Suppressor macrophage (primary cell): ENCODE data around the gene VPS39.

Experiments
- DNase-seq, 4 experiments: peaks; one replicate each; pipeline ENCODE4 v3.0.0-alpha.2; 2020 to 2022

Gene VPS39

GRCh38 chr15:42145546-42146455, 62.3 kb downstream of the VPS39 start:
- no peak for DNase-seq

DNA sequence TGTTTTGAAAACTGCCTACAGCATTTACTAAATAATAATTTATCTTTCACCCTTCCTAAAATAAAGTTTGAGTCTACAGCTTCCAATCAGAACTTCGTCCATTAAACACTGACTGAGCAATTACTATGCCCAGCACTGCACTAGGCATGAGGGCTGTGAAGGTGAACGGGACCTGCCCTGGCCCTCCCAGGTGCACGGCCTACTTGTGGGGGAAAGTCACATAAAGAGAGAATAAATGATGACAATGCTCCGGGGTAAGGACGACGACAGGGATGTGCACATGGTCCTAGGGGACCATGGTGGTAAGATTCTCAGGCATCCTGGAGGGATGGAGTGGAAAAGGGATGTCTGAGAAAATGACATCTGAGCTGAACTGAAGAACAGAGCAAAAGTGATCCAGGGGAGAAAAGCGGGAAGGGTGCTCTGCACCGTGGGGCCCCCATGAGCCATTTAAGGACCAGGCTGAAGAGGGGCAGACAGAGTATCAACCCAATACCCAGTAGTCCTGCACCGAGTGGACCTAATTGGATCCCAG, 63.2 kb downstream of the VPS39 start:
- no peak for DNase-seq

- DNase-seq: no peak
Observed at GRCh38 chr15:42143866-42144625, 64.1 kb downstream of the VPS39 start.

DNA sequence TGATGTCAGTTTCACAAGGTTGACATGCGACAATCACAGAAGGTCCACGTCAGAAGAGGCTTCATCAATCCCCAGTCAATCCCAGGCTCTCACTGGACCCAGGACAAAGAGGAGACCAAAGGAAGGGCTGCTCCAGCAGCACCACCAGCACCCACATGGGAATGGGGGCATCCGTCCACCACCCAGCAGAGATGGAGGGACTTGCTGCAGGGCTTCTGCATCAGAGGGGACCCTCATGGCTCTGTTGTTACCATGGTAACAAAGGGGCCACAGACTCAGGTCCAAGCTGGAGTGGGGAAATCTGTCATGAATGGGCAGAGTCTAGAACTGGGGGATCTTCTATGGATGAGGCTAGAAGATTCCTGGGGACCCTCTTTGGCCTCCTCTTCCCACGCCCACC, 64.7 kb downstream of the VPS39 start:
- no peak for DNase-seq

DNA sequence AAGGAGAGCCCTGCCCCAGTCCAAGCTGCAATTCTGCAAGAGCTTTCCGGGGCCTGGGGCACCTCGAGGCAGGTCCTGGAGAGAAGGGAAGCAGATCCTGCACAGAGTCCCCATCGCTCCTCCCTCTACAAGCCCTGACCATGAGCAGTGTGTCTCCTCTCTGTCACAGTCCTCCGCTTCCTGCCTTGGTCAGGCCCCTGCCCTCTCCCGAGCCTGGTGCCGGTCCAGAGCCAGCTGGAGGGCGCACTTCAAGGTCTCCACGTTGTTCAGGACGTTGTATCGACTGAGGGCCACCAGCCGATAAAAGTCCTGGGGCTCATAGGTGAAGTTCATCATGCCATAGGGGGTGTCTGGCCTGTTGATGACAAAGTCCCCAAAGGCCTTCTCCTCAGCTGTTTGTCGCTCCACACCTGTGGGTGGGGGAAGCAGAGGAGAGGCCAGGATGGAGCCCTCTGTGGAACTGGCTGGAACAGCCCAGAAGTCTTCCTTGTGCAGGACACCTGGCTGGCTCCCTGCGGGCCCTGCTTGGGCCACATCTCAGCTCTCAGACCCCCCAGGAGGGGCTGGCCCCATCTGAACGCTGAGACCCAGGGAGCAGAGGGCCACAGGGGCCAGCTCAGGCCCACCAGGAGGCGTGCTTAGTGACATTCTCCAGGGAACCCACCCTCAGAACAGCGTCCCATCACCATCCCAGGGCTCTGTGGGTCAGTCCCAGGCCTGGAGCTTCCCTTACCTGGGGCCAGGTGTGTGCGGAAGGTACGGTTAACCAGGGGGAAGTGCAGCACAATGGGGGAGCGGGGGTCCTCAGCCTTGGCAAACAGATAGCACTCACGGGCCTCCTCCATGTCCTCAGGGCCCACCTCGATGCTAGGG, 66.1 kb downstream of the VPS39 start:
- DNase-seq: no peak

GRCh38 chr15:42141246-42141645, 66.9 kb downstream of the VPS39 start:
- DNase-seq: no peak

DNA sequence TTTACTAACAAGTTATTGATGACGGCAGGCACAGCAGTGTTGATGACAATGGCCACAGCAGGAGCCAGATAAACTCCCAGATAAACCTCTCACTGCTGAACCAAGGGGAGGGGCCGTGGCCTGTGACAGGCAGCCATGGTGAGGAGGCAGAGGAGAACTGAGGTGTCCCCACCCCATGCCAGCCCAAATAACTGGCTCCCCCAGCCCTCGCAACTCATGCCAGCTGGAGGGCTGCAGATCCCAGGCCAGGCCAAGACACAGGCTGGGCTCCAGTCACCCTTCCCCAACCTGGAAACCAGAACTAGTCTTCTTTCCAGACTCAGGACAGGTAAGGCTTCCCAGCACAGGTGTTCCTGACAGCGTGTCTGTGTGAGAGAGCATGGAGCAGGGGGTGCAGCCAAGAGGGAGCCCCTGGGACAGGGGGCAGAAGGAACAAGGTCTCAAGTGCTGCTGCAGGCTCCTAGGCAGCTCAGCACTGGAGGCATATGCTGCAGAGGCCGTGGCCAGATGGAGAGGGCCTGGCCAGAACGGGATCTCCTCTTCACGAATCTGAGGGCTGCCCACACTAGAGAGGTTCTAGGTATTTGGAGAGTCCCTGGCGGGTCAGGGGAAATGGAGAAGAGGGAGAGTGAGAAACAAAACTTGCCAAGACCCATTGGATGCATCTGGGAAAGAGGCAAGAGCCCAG, 67.6 kb downstream of the VPS39 start:
- no peak for DNase-seq

GRCh38 chr15:42139596-42139995, 68.5 kb downstream of the VPS39 start:
- DNase-seq: peak in 3 of 4 experiments; percentile 21 to 42 (median 24)

GRCh38 chr15:42138968-42139386, 69.1 kb downstream of the VPS39 start:
- peak; percentile 40 to 71 (median 63) for DNase-seq

DNA sequence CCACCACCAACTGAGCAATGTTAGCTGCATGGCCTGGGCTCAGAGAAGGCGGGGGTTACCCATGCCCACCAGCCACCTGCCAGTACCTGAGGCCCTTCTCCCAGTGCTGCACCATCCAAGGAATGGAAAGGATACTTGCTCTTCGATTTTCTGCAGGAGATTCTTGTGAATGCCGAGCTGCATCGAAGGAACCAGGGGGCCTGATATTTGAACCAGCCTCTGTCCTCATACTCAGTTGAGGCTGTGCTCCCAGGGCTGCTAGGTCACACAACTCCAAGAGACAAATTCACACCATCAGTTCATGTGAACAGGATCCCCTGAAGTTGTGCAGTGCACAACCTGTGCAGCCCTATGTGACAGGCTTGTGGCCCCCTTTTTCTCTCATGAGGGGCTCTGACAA, 69.7 kb downstream of the VPS39 start:
- DNase-seq: no peak

DNA sequence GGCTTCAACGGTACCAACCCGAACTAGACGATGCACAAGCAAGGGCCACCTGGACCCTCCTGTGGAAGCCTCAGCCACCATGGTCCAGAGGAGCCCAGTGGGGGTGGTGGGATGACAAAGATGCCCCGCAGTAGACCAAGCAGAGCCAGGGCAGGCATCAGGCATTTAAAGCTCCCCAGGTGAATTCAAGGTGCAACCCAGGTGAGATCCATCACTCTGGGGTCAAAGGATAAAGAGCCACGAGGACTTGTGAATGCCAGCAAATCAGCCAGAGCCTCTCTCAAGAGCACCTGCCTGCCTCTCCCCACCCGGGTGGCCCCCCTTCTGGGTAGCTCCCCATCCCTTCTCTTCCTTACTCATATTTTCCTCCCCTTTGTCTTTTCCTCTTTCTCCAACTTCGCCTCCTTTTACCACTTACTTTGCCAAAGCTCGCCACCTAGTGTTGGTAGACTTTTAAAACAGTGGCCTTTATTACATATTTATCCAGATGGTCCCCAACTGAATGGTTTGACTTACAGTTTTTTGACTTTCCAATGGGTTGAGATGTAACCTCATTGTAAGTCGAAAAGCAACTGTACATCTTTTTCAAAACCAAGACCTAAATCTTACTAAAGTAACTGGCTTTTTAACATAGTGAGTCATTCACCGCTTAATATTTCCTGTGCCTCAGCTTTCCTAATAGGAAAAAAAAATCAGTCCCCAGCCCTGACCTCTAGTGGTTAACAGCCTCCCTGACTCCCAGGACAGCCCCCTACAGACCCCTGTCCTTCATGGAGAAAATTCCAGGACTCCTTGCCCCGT, 70.4 kb downstream of the VPS39 start:
- DNase-seq: peak; percentile 60 to 81 (median 64)

GRCh38 chr15:42136513-42136912, 71.6 kb downstream of the VPS39 start:
- DNase-seq: no peak

GRCh38 chr15:42135351-42135750, 72.8 kb downstream of the VPS39 start:
- no peak for DNase-seq

DNA sequence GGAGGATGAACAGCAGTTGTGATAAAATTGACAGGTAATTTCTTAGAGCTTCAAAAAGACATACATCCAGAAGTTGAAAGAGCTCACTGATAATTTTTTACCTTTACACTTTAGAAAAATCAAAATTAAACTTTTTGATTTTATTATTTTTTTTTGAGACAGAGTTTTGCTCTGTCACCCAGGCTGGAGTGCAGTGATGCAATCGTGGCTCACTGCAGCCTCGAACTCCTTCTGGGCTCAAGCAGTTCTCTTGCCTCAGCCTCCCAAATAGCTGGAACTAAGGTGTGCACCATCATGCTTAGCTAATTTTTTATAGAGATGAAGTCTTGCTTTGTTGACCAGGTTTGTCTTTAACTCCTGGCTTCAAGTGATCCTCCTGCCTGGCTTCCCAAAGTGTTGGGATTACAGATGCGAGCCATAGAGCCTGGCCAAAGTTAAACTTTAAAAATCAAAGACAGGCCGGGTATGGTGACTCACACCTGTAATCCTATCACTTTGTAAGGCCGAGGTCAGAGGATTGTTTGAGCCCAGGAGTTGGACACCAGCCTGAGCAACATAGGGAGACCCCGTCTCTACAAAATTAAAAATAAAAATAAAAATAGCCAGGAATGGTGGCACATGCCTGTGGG, 73.4 kb downstream of the VPS39 start:
- no peak for DNase-seq

- peak; percentile 73 to 86 (median 78) for DNase-seq
Observed at GRCh38 chr15:42133886-42134502, 74.1 kb downstream of the VPS39 start.

DNA sequence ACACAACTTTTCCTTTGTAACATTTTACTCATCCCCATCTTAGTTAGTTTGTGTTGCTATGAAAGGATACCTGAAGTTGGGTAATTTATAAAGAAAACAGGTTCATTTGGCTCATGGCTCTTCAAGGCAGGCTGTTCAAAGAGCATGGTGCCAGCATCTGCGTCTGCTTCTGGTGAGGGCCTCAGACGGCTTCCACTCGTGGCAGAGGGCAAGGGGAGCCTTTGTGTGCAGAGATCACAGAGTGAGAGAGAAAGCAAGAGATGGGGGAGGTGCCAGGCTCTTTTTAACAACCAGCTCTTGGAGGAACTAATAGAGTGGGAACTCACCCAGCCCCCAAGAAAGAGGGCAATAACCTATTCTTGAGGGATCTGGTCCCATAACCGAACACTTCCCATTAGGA, 74.7 kb downstream of the VPS39 start:
- no peak for DNase-seq

GRCh38 chr15:42131826-42132806, 76.0 kb downstream of the VPS39 start:
- DNase-seq: no peak

DNA sequence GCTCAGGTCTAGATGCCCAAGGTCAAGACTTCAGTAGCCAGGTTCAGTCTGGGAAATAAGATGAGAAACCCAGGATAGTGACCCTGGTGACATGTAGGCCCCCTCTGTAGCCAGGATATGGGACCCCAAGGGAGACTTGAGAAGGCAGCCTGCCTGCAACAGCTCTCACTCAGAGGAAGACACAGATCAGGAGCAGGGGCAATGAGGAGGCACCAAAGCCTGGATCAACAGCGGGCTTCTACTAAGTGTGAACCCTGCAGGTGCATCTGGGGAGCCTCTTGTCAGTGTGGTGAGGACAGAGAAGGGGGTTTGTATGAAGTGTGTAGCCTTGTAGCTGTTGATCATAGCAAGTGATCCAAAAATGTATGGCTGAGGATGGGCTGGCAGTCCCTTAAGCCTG, 77.1 kb downstream of the VPS39 start:
- DNase-seq: no peak
